ENCODE results near the gene POLG2.
A peak's percentile ranks its signal among the peaks of the same experiment; 100 is the strongest.

Gene POLG2

DNA sequence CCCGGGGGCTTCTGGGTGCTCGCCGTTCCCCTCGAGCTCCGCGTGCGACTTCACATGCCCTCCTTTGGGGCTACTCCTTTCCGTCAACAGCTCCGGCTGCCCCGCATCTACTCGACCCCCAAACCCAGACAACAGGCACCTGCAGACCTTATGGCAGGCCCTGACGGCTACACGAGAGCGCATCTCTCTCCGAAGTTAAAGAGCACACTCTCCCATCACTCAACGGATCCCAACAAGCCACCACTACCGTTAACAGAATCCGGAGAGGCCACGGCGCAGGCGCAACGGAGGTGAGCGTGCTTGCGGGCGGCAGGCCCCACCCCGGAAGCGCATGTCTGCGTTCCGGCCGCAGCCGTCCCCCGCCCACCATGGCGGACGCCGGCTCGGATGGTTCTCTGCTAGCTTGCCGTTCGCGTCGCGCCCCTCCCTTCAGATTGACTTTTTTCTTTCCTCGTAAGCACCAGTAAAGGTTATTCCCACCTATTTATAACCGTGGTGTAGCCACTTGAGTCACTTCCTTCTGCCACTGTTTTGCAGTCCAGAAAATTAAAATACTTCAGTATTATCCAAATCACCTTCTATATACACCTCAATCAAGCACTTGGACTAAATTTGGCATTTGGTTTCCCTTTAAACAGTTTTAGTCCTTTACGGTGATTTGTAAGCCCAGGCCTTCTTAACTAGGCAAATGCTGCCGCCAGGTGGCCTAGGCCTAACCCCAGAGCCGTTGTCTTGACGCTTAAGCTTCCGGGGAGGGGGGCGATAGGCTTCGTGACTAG is at the start of gene POLG2:
POLG2 (minus strand) TSS at position 269 of the 779 bp plus-strand sequence; CDS start at position 183, 86 bp downstream.
- Histone ChIP-seq H3K27me3 (no peaks in the 10 kb centered on the region), H3K4me3 (peak within 1 kb of the TSS; percentile 74), H4K20me1 (peaks cover 87% of the 10 kb centered on the region), H3K9ac (peak within 1 kb of the TSS; percentile 85), H3K36me3 (peaks cover 54% of the 10 kb centered on the region), H3K27ac (peak within 1 kb of the TSS; percentile 86), H3K4me1 (peaks cover 80% of the 10 kb centered on the region), H3K4me2 (peak within 1 kb of the TSS; percentile 87), H3K9me3 (no peaks in the 10 kb centered on the region)
- TF ChIP-seq Cebpa-rat (IDR thresholded peaks at IDR 0.05): no peak

DNA sequence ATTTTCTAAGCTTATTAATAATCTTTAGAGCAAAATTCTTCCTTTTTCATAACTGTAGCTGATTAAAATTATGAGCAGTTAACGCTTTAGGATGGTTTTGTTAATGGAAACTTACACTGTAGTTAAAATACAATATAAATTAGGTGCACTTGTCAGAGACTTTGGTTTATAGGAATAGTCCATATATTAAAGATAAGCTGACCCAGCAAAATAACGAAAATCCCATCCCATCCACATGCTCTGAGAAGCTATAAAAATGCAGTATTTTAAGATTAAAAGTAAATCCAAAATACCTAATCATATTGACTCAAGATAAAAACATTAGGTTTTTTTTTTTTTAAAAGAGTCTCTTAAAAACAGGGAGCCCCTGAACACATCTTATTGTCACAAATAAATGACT is 47.9 kb upstream of the POLG2 start:
- Histone ChIP-seq H3K4me1 (no peaks in the 10 kb centered on the region), H3K4me3 (no peak overlapping the region), H4K20me1 (0 out of 2 replicates have a peak, but pooled peaks cover 9% of the 10 kb centered on the region), H3K27me3 (no peaks in the 10 kb centered on the region), H3K27ac (no peak overlapping the region), H3K9me3 (no peaks in the 10 kb centered on the region), H3K4me2 (no peak overlapping the region), H3K36me3 (peaks cover 86% of the 10 kb centered on the region), H3K9ac (no peak overlapping the region)
- no peak for TF ChIP-seq Cebpa-rat (IDR thresholded peaks at IDR 0.05)

DNA sequence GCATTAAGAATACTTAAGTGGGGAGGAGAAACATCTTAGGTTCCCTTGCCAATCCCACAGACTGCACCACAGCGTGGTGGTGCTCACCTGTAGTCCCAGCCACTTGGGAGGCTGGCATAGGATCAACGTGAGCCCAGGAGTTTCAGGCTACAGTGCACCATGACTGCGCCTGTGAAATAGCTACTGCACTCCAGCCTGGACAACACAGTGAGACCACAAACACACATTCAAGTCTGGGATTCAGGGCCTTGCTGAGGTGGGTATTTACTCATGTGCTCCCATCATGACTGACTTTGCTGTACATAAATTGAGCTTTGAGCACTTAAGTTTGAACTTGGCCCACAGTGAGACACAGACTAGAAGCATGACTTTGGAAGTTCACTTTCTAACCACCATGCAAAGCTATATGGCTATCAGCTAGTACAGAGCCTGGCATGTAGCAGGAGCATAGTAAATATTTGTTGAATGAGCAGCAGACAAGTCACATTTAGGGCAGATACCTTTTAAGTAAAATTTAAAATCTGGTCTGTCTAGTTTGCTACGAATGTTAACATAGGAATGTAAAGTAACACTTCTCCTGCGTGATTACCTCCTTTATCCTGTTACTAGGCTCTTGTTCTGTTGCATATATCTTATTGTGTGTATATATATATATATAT is 43.4 kb upstream of the POLG2 start:
- Histone ChIP-seq H3K9ac (no peak overlapping the region), H3K4me2 (no peak overlapping the region), H3K4me3 (no peak overlapping the region), H4K20me1 (peaks cover 17% of the 10 kb centered on the region; the same call in 1 of the 2 replicates), H3K4me1 (no peaks in the 10 kb centered on the region), H3K9me3 (no peaks in the 10 kb centered on the region), H3K27ac (no peak overlapping the region), H3K36me3 (peaks cover 84% of the 10 kb centered on the region), H3K27me3 (no peaks in the 10 kb centered on the region)
- TF ChIP-seq Cebpa-rat (IDR thresholded peaks at IDR 0.05): no peak

DNA sequence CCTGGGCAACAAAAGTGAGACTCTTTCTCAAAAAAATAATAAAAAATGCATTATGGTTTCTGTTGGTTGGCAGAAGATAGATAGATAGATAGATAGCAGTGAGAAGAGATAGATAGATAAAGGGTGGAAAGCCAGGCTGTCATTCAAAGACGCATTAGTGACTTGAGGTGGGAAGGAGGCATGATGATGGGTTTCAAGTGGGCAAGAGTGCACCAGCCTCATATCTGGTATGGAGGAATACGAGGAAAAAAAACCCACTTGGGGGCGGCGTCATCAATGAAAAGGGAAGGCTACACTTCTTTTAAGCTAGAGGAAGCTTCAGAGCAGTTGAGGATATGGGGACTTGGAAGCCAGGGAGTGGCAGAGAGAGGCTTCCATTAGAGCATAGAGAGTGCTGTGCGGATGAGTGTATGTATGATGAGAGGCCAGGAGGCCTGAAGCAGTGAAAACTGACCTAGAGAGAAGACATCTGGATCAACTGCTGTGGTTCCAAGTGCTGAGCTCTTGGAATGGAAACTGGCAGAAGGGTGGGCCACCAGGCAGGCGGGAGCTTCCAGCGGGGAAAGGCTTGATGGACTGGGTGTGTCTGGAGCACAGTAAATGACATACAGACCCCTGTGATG is 41.8 kb upstream of the POLG2 start:
- no peak overlapping the region for H3K27ac ChIP-seq
- peaks cover 17% of the 10 kb centered on the region; the same call in 1 of the 2 replicates for H4K20me1 ChIP-seq
- no peak overlapping the region for H3K4me2 ChIP-seq
- TF ChIP-seq Cebpa-rat (IDR thresholded peaks at IDR 0.05): no peak
- H3K27me3 ChIP-seq: no peaks in the 10 kb centered on the region
- H3K9ac ChIP-seq: no peak overlapping the region
- peaks cover 86% of the 10 kb centered on the region for H3K36me3 ChIP-seq
- no peak overlapping the region for H3K4me3 ChIP-seq
- H3K9me3 ChIP-seq: no peaks in the 10 kb centered on the region
- H3K4me1 ChIP-seq: no peaks in the 10 kb centered on the region

GRCh38 chr17:64537488-64537887 is 40.6 kb upstream of the POLG2 start:
- H3K4me2 ChIP-seq: no peak overlapping the region
- H3K36me3 ChIP-seq: peaks cover 91% of the 10 kb centered on the region
- H3K9me3 ChIP-seq: no peaks in the 10 kb centered on the region
- peaks cover 17% of the 10 kb centered on the region; the same call in 1 of the 2 replicates for H4K20me1 ChIP-seq
- no peaks in the 10 kb centered on the region for H3K27me3 ChIP-seq
- no peak overlapping the region for H3K4me3 ChIP-seq
- H3K4me1 ChIP-seq: no peaks in the 10 kb centered on the region
- H3K27ac ChIP-seq: no peak overlapping the region
- TF ChIP-seq Cebpa-rat (IDR thresholded peaks at IDR 0.05): no peak
- no peak overlapping the region for H3K9ac ChIP-seq

GRCh38 chr17:64536913-64537312 is 40.1 kb upstream of the POLG2 start:
- Histone ChIP-seq H3K4me1 (no peaks in the 10 kb centered on the region), H3K9ac (no peak overlapping the region), H3K9me3 (no peaks in the 10 kb centered on the region), H3K27ac (no peak overlapping the region), H3K27me3 (no peaks in the 10 kb centered on the region), H4K20me1 (peaks cover 15% of the 10 kb centered on the region; the same call in 1 of the 2 replicates), H3K4me2 (no peak overlapping the region), H3K4me3 (no peak overlapping the region), H3K36me3 (peaks cover 95% of the 10 kb centered on the region)
- no peak for TF ChIP-seq Cebpa-rat (IDR thresholded peaks at IDR 0.05)

DNA sequence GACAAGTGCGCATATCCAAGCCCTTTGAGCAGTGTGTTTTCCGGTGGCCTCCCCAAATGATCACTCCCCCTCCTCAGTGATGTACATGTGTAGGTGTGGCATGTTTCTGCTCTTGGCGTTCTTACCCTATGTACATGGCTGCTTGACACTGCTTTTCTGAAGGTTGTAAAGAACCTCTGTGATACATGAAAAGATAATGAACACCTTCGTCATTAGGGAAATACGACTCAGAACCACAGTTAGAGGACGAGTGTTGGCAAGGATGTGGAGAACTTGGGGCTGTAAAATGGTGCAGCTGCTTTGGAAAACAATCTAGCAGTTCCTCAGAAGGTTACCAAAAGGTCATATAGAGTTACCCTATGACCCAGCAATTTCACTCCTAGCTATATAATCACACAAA is 38.5 kb upstream of the POLG2 start:
- no peak for TF ChIP-seq Cebpa-rat (IDR thresholded peaks at IDR 0.05)
- Histone ChIP-seq H3K4me3 (no peak overlapping the region), H3K36me3 (peaks cover 99% of the 10 kb centered on the region), H3K27me3 (no peaks in the 10 kb centered on the region), H3K9me3 (no peaks in the 10 kb centered on the region), H3K4me1 (no peaks in the 10 kb centered on the region), H3K27ac (no peak overlapping the region), H3K9ac (no peak overlapping the region), H3K4me2 (no peak overlapping the region), H4K20me1 (peaks cover 8% of the 10 kb centered on the region; the same call in 1 of the 2 replicates)

DNA sequence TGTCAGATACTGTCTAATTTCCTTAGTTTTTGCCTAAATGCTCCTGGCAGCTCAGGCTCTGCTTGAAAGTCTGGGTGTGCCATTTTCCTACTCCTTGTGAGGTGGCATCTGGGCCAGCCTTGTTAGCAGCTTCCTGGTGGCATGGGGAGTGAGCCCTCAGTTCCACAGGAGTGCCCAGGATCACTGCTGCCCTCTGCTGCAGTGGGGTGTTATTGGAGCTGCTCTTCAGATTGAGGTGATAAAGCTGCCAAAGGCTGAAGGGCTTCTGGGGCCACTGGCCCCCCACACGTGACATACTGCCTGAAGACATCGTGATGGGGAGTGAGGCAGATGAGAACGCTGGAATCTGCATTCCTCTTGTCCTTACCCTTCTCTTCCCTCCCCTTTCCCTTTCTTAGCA is 37.3 kb upstream of the POLG2 start:
- H3K4me2 ChIP-seq: no peak overlapping the region
- H3K27ac ChIP-seq: no peak overlapping the region
- no peaks in the 10 kb centered on the region for H3K4me1 ChIP-seq
- no peaks in the 10 kb centered on the region for H3K9me3 ChIP-seq
- peaks cover 100% of the 10 kb centered on the region for H3K36me3 ChIP-seq
- peaks cover 13% of the 10 kb centered on the region; the same call in 1 of the 2 replicates for H4K20me1 ChIP-seq
- H3K4me3 ChIP-seq: no peak overlapping the region
- H3K27me3 ChIP-seq: no peaks in the 10 kb centered on the region
- TF ChIP-seq Cebpa-rat (IDR thresholded peaks at IDR 0.05): no peak
- no peak overlapping the region for H3K9ac ChIP-seq

GRCh38 chr17:64533784-64534183 is 36.9 kb upstream of the POLG2 start:
- Histone ChIP-seq H3K36me3 (peaks cover 100% of the 10 kb centered on the region), H3K4me2 (no peak overlapping the region), H3K4me1 (no peaks in the 10 kb centered on the region), H3K27me3 (no peaks in the 10 kb centered on the region), H3K9me3 (no peaks in the 10 kb centered on the region), H3K4me3 (no peak overlapping the region), H4K20me1 (peaks cover 15% of the 10 kb centered on the region; the same call in 1 of the 2 replicates), H3K27ac (no peak overlapping the region), H3K9ac (no peak overlapping the region)
- TF ChIP-seq Cebpa-rat (IDR thresholded peaks at IDR 0.05): no peak

DNA sequence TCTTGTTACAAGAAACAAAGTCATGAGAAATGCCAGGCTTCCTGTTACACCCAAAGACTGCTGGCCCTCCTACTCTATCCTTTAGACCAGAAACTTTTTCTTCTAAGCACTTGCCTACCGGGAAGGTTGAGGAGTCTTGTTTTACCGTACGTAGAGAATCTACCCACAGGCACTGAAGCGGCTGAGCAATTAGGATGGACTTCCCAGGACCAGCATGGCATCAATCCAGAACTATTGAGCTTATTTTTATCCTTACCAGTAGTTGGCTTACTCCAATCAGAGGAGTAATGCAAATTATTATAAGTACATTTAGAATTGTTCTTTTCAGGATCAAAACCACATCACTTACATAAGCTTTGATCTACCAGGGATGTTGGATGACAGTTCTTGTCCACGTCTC is 35.6 kb upstream of the POLG2 start:
- Histone ChIP-seq H3K27ac (no peak overlapping the region), H3K4me2 (no peak overlapping the region), H4K20me1 (peaks cover 20% of the 10 kb centered on the region), H3K9ac (no peak overlapping the region), H3K4me1 (no peaks in the 10 kb centered on the region), H3K9me3 (no peaks in the 10 kb centered on the region), H3K27me3 (no peaks in the 10 kb centered on the region), H3K36me3 (peaks cover 100% of the 10 kb centered on the region), H3K4me3 (no peak overlapping the region)
- no peak for TF ChIP-seq Cebpa-rat (IDR thresholded peaks at IDR 0.05)
